ENCODE measurements around the gene C19orf67.

Gene C19orf67

GRCh38 chr19:14107581-14108461 is 22.2 kb upstream of the C19orf67 start:
- DNase-seq (ENCODE audit: low spot score): no peak

- no peak for DNase-seq (ENCODE audit: low spot score)
These were observed 21.3 kb upstream of the C19orf67 start for GRCh38 chr19:14106840-14107239.

GRCh38 chr19:14105680-14106079 is 20.1 kb upstream of the C19orf67 start:
- no peak for DNase-seq (ENCODE audit: low spot score)

GRCh38 chr19:14103310-14103709 is 17.7 kb upstream of the C19orf67 start:
- no peak for DNase-seq (ENCODE audit: low spot score)

- no peak for DNase-seq (ENCODE audit: low spot score)
These were observed 17.2 kb upstream of the C19orf67 start for GRCh38 chr19:14102756-14103155.

GRCh38 chr19:14102102-14102696 is 16.6 kb upstream of the C19orf67 start:
- DNase-seq (ENCODE audit: low spot score): no peak

- DNase-seq (ENCODE audit: low spot score): no peak
These were observed 15.5 kb upstream of the C19orf67 start for GRCh38 chr19:14101003-14101545.

- DNase-seq (ENCODE audit: low spot score): no peak
These were observed 12.1 kb upstream of the C19orf67 start for GRCh38 chr19:14097532-14098151.

- DNase-seq (ENCODE audit: low spot score): no peak
These were observed 10.8 kb upstream of the C19orf67 start for GRCh38 chr19:14096272-14096992.

GRCh38 chr19:14094854-14095253 is 9.3 kb upstream of the C19orf67 start:
- no peak for DNase-seq (ENCODE audit: low spot score)

GRCh38 chr19:14093117-14093823 is 7.7 kb upstream of the C19orf67 start:
- DNase-seq (ENCODE audit: low spot score): no peak

- DNase-seq (ENCODE audit: low spot score): no peak
These were observed 6.4 kb upstream of the C19orf67 start for GRCh38 chr19:14091813-14092462.

- peak; percentile 94 for DNase-seq (ENCODE audit: low spot score)
These were observed 5.7 kb upstream of the C19orf67 start for GRCh38 chr19:14091081-14091812.

- peak; percentile 94 for DNase-seq (ENCODE audit: low spot score)
These were observed 5.0 kb upstream of the C19orf67 start, which contains the start of gene SAMD1 for GRCh38 chr19:14090509-14091080. Gene SAMD1 (minus strand): TSS chr19:14090751.

- peak; percentile 62 for DNase-seq (ENCODE audit: low spot score)
These were observed 4.3 kb upstream of the C19orf67 start for GRCh38 chr19:14089662-14090508.

GRCh38 chr19:14089412-14089661 is 3.8 kb upstream of the C19orf67 start:
- DNase-seq (ENCODE audit: low spot score): no peak

GRCh38 chr19:14088634-14089411 is 3.2 kb upstream of the C19orf67 start:
- DNase-seq (ENCODE audit: low spot score): no peak

- DNase-seq (ENCODE audit: low spot score): no peak
These were observed 515 bp upstream of the C19orf67 start for GRCh38 chr19:14086098-14086497.

- no peak for DNase-seq (ENCODE audit: low spot score)
These were observed 3.0 kb downstream of the C19orf67 start for GRCh38 chr19:14082675-14082960.
